H4 (cell line): ENCODE results near the gene OOSP4B. TPM values are rescaled to one million over a fixed set of nuclear protein-coding genes. Genes with fewer than 3 reads are reported as not detected.
"Not testable (repeated sequence)": the region's sequence is repeated elsewhere in the genome, so short reads cannot be mapped to it uniquely, and the experiment has no call there.

Source experiments
- DNase-seq: peaks from one replicate; pipeline ENCODE4 v3.0.0-alpha.2; 2015; ENCODE audit warnings: low spot score
- total RNA-seq: library from RNA; depleted of rRNA; stranded (reverse); fragments of >200 nt; shearing (Covaris generic); gene quantifications from 2 replicates; pipeline ENCODE4 v1.2.3, GENCODE V29; 2014; rRNA removed

The OOSP4B gene
- total RNA-seq, 1 experiment from 2014 or later: not detected

DNA sequence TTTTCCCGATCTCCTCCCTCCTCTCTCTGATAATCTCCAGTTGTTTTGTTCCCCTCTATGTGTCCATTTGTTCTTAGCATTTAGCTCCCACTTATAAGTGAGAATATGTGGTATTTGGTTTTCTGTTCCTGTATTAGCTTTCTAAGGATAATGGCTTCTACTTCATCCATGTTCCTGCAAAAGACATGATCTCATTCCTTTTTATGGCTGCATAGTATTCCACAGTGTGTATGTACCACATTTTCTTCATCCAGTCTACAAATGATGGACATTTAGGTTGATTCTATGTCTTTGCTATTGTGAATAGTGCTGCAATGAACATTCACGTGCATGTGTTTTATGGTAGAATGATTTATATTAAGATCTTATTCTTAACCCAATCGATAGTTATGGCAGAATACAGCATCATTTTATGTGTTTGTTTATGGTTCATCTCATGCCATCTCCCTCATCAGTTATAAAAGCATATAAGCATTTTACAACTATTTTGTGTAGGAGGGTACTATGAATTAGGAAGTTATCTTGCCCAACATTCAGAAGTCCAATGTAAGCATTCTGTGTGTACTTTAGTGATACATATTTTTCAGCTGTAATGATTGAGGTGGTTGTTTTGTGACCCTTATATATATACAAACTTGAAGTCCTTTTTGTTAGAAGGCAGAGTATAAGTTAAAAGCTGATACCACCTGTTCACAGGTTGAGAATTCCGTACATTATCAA lies 42.7 kb downstream of the OOSP4B start:
- no peak for DNase-seq

- no peak for DNase-seq
Measured at GRCh38 chr11:60064111-60064510, 47.1 kb downstream of the OOSP4B start.

GRCh38 chr11:60065801-60066200 lies 48.8 kb downstream of the OOSP4B start:
- no peak for DNase-seq

DNA sequence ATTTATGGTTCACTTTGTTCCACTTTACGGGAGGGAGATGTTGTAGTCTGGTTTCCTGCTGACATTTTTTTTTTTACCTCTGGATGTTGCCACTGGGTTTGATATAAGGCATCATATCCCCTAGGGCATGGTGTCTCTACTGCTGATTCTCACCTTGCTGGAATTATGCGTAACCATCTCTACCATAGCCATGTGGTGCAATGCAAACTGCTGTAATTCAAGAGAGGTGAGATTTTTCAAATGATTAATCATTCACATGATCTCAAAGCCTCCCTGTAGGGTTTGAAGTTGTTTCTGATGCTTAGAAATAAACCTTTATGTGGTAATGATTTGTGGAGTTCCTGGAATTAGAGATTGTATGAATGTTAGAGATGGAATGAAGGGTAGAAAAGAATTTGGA lies 52.5 kb downstream of the OOSP4B start:
- DNase-seq: no peak

- DNase-seq: not testable (repeated sequence)
Measured at GRCh38 chr11:60071644-60072043, 54.7 kb downstream of the OOSP4B start.

GRCh38 chr11:60077216-60077817 lies 60.3 kb downstream of the OOSP4B start:
- no peak for DNase-seq

DNA sequence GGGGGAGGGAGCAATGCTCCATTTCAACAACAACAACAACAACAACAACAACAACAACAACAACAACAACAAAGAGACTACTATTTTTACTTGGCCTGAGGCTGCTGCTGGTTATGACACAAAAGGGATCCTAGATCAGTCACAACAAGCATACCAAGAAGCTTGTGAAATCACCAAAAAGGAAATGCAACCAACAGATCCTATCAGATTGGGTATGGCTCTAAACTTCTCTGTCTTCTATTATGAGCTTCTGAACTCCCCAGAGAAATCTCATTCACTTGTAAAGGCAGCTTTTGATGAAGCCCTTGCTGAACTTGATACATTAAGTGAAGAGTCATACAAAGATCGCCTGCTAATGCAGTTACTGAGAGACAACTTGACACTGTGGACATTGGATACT lies 61.0 kb downstream of the OOSP4B start:
- no peak for DNase-seq

- no peak for DNase-seq
Measured at GRCh38 chr11:60078745-60079144, 61.8 kb downstream of the OOSP4B start.

GRCh38 chr11:60080535-60080934 lies 63.6 kb downstream of the OOSP4B start:
- no peak for DNase-seq

Other genes starting within 250 kb of the OOSP4B start
- 62.1 and 64.8 TPM in 2 replicates for gene MRPL16, start 206.4 kb upstream of the OOSP4B start, total RNA-seq
- gene CBLIF, start 171.7 kb upstream of the OOSP4B start, total RNA-seq: not detected in 2 replicates
- not detected in 2 replicates for gene TCN1, start 150.7 kb upstream of the OOSP4B start, total RNA-seq
- not detected in 2 replicates for gene OOSP3, start 138.4 kb upstream of the OOSP4B start, total RNA-seq
- gene OOSP1, start 78.7 kb upstream of the OOSP4B start, total RNA-seq: not detected in 2 replicates
- not detected in 2 replicates for gene OOSP4A, start 53.1 kb upstream of the OOSP4B start, total RNA-seq
- gene OOSP2, start 23.2 kb downstream of the OOSP4B start, total RNA-seq: not detected in 2 replicates
- gene MS4A3, start 39.5 kb downstream of the OOSP4B start, total RNA-seq: not detected in 2 replicates
- gene MS4A2, start 71.5 kb downstream of the OOSP4B start, total RNA-seq: not detected in 2 replicates
- gene MS4A6A, start 165.9 kb downstream of the OOSP4B start, total RNA-seq: not detected in 2 replicates
- gene MS4A4E, start 226.0 kb downstream of the OOSP4B start, total RNA-seq: not detected in 2 replicates